Mesendoderm (in vitro differentiated cells): ENCODE results near the gene FYN.

Experiments used
- DNase-seq: peaks from one replicate; pipeline ENCODE4 v3.0.0; 2013
- H2AK5ac ChIP-seq: 2 replicates; pipeline ENCODE4 v1.6.1; 2013; ENCODE audit warnings: low read length, inconsistent platforms
- H2BK120ac ChIP-seq: 2 replicates; pipeline ENCODE4 v1.6.1; 2013; ENCODE audit warnings: low read depth, mild to moderate bottlenecking, low read length, moderate library complexity, mixed read lengths
- H2BK15ac ChIP-seq: replicated peaks from 2 replicates; pipeline ENCODE4 v1.6.1; 2013; ENCODE audit warnings: low read depth, mild to moderate bottlenecking, moderate library complexity
- H2BK5ac ChIP-seq: 2 replicates; pipeline ENCODE4 v1.6.1; 2013; ENCODE audit warnings: low read length, inconsistent platforms
- H3K18ac ChIP-seq: 2 replicates; pipeline ENCODE4 v1.6.1; 2013; ENCODE audit warnings: mild to moderate bottlenecking, low read length, mixed read lengths
- H3K23ac ChIP-seq: one replicate; pipeline ENCODE4 v1.6.1; 2013; ENCODE audit warnings: low read length
- H3K27ac ChIP-seq: 2 replicates; pipeline ENCODE4 v1.5.1; 2013; ENCODE audit warnings: low read depth, mild to moderate bottlenecking, inconsistent platforms, low read length, moderate library complexity
- H3K27me3 ChIP-seq: 2 replicates; pipeline ENCODE4 v1.6.1; 2013; ENCODE audit warnings: low read length, control low read depth, mild to moderate bottlenecking, inconsistent platforms; ENCODE audit not compliant: insufficient read depth, poor library complexity
- H3K36me3 ChIP-seq: 2 replicates; pipeline ENCODE4 v1.6.1; 2013; ENCODE audit warnings: low read length, inconsistent platforms; ENCODE audit not compliant: control insufficient read depth, insufficient read depth
- H3K4ac ChIP-seq: one replicate; pipeline ENCODE4 v1.6.1; 2013; ENCODE audit warnings: low read depth, mild to moderate bottlenecking, low read length, moderate library complexity
- H3K4me1 ChIP-seq: 2 replicates; pipeline ENCODE4 v1.6.1; 2013; ENCODE audit warnings: low read depth, low read length, inconsistent platforms; ENCODE audit not compliant: control insufficient read depth
- H3K4me2 ChIP-seq: 2 replicates; pipeline ENCODE4 v1.6.1; 2013; ENCODE audit warnings: low read length
- H3K4me3 ChIP-seq: 2 replicates; pipeline ENCODE4 v1.5.1; 2013; ENCODE audit warnings: mild to moderate bottlenecking, low read length
- H3K56ac ChIP-seq: one replicate; pipeline ENCODE4 v1.6.1; 2013; ENCODE audit warnings: low read length
- H3K79me1 ChIP-seq: 2 replicates; pipeline ENCODE4 v1.6.1; 2013; ENCODE audit warnings: low read length, inconsistent platforms
- H3K79me2 ChIP-seq: 2 replicates; pipeline ENCODE4 v1.6.1; 2013; ENCODE audit warnings: mild to moderate bottlenecking, low read length; ENCODE audit not compliant: control insufficient read depth, insufficient read depth
- H3K9ac ChIP-seq: 2 replicates; pipeline ENCODE4 v1.6.1; 2013; ENCODE audit warnings: low read length, inconsistent platforms
- H4K5ac ChIP-seq: one replicate; pipeline ENCODE4 v1.6.1; 2013; ENCODE audit warnings: low read length
- H4K8ac ChIP-seq: one replicate; pipeline ENCODE4 v1.6.1; 2013; ENCODE audit warnings: low read depth, mild to moderate bottlenecking, control low read depth, low read length, moderate library complexity
- WGBS: extraction: QIAGEN DNeasy Blood & Tissue Kit; methylation state at CpG from one replicate; pipeline ENCODE4 v1.1.7; 2013; ENCODE audit warnings: low lambda C conversion rate, missing lambda C conversion rate; ENCODE audit not compliant: insufficient coverage; ENCODE audit errors: extremely low coverage; 5-methylcytosine and 5-hydroxymethylcytosine counted together

The FYN gene

GRCh38 chr6:111845441-111845871 lies 27.8 kb downstream of the FYN start:
- Histone ChIP-seq H3K27ac (no peak overlapping the region), H3K56ac (no peak overlapping the region), H3K4me3 (no peak overlapping the region), H2BK5ac (no peak overlapping the region), H3K27me3 (no peaks in the 10 kb centered on the region), H4K5ac (no peak overlapping the region), H3K18ac (no peak overlapping the region), H2BK120ac (no peak overlapping the region), H2AK5ac (no peak overlapping the region), H3K23ac (no peak overlapping the region), H3K4me1 (peaks cover 21% of the 10 kb centered on the region), H2BK15ac (no peak overlapping the region), H4K8ac (no peak overlapping the region), H3K79me1 (peaks cover 17% of the 10 kb centered on the region), H3K4ac (no peak overlapping the region), H3K9ac (no peak overlapping the region), H3K79me2 (peaks cover 7% of the 10 kb centered on the region), H3K36me3 (no peaks in the 10 kb centered on the region), H3K4me2 (no peak overlapping the region)
- DNase-seq, result no peak
- no CpG with 5 or more reads among the region's 8 CpGs for WGBS

- DNase-seq, result peak; percentile 62
- no peak overlapping the region for H3K27ac ChIP-seq
- no peak overlapping the region for H3K9ac ChIP-seq
- H3K56ac ChIP-seq, result no peak overlapping the region
- H3K27me3 ChIP-seq, result no peaks in the 10 kb centered on the region
- H3K4ac ChIP-seq, result no peak overlapping the region
- H2BK15ac ChIP-seq, result no peak overlapping the region
- H4K5ac ChIP-seq, result no peak overlapping the region
- H2BK120ac ChIP-seq, result no peak overlapping the region
- H3K4me3 ChIP-seq, result no peak overlapping the region
- peaks cover 7% of the 10 kb centered on the region for H3K79me2 ChIP-seq
- no CpG with 5 or more reads among the region's 2 CpGs for WGBS
- H3K79me1 ChIP-seq, result peaks cover 17% of the 10 kb centered on the region
- peaks cover 21% of the 10 kb centered on the region for H3K4me1 ChIP-seq
- H2AK5ac ChIP-seq, result no peak overlapping the region
- H3K4me2 ChIP-seq, result no peak overlapping the region
- no peaks in the 10 kb centered on the region for H3K36me3 ChIP-seq
- no peak overlapping the region for H2BK5ac ChIP-seq
- H3K18ac ChIP-seq, result no peak overlapping the region
- no peak overlapping the region for H4K8ac ChIP-seq
- no peak overlapping the region for H3K23ac ChIP-seq
Observed at GRCh38 chr6:111844921-111845320, 28.3 kb downstream of the FYN start.

- Histone ChIP-seq H2AK5ac (no peak overlapping the region), H3K4me3 (no peak overlapping the region)
Observed at GRCh38 chr6:111844376-111844775, 28.9 kb downstream of the FYN start.

GRCh38 chr6:111843347-111844147 lies 29.7 kb downstream of the FYN start:
- no peak overlapping the region for H2BK15ac ChIP-seq
- no peak overlapping the region for H3K4ac ChIP-seq
- peak overlapping the region; percentile 20 for H3K23ac ChIP-seq

More at GRCh38 chr6:111844376-111844775, 28.9 kb downstream of the FYN start:
- no CpG with 5 or more reads among the region's 4 CpGs for WGBS
- H3K79me1 ChIP-seq, result peaks cover 13% of the 10 kb centered on the region
- no peak for DNase-seq
- H3K27ac ChIP-seq, result no peak overlapping the region
- no peak overlapping the region for H4K8ac ChIP-seq
- no peaks in the 10 kb centered on the region for H3K27me3 ChIP-seq
- H4K5ac ChIP-seq, result no peak overlapping the region
- H3K23ac ChIP-seq, result no peak overlapping the region
- H2BK5ac ChIP-seq, result no peak overlapping the region
- H3K79me2 ChIP-seq, result peaks cover 2% of the 10 kb centered on the region
- no peak overlapping the region for H2BK15ac ChIP-seq
- H3K18ac ChIP-seq, result no peak overlapping the region
- H2BK120ac ChIP-seq, result no peak overlapping the region
- H3K36me3 ChIP-seq, result no peaks in the 10 kb centered on the region
- H3K4me2 ChIP-seq, result no peak overlapping the region
- no peak overlapping the region for H3K9ac ChIP-seq
- no peak overlapping the region for H3K4ac ChIP-seq
- no peak overlapping the region for H3K56ac ChIP-seq
- peaks cover 21% of the 10 kb centered on the region for H3K4me1 ChIP-seq

GRCh38 chr6:111842891-111843290 lies 30.4 kb downstream of the FYN start:
- H2BK120ac ChIP-seq, result no peak overlapping the region
- no peak overlapping the region for H3K56ac ChIP-seq
- WGBS, result no CpG with 5 or more reads among the region's 4 CpGs
- no peak overlapping the region for H3K4ac ChIP-seq
- no peaks in the 10 kb centered on the region for H3K36me3 ChIP-seq
- peaks cover 8% of the 10 kb centered on the region for H3K79me1 ChIP-seq
- H3K4me1 ChIP-seq, result peaks cover 19% of the 10 kb centered on the region
- H3K27ac ChIP-seq, result no peak overlapping the region
- H2BK5ac ChIP-seq, result no peak overlapping the region
- no peak overlapping the region for H2BK15ac ChIP-seq
- H3K27me3 ChIP-seq, result no peaks in the 10 kb centered on the region
- no peak overlapping the region for H3K18ac ChIP-seq
- H3K79me2 ChIP-seq, result no peaks in the 10 kb centered on the region
- no peak overlapping the region for H3K9ac ChIP-seq
- H4K5ac ChIP-seq, result no peak overlapping the region
- H3K4me3 ChIP-seq, result no peak overlapping the region
- H2AK5ac ChIP-seq, result no peak overlapping the region
- no peak for DNase-seq
- no peak overlapping the region for H3K4me2 ChIP-seq
- H3K23ac ChIP-seq, result no peak overlapping the region
- no peak overlapping the region for H4K8ac ChIP-seq

More at GRCh38 chr6:111843347-111844147, 29.7 kb downstream of the FYN start:
- Histone ChIP-seq H3K79me2 (no peaks in the 10 kb centered on the region), H3K4me1 (peaks cover 21% of the 10 kb centered on the region), H2AK5ac (no peak overlapping the region), H4K8ac (no peak overlapping the region), H2BK120ac (no peak overlapping the region), H4K5ac (no peak overlapping the region), H3K18ac (no peak overlapping the region), H3K27me3 (no peaks in the 10 kb centered on the region), H3K4me2 (no peak overlapping the region), H3K4me3 (no peak overlapping the region), H3K79me1 (peaks cover 8% of the 10 kb centered on the region), H3K36me3 (no peaks in the 10 kb centered on the region), H3K9ac (no peak overlapping the region), H3K56ac (no peak overlapping the region), H3K27ac (no peak overlapping the region), H2BK5ac (no peak overlapping the region)
- no CpG with 5 or more reads among the region's 7 CpGs for WGBS
- no peak for DNase-seq
